Mucosa of descending colon (tissue), 3 donors: ENCODE data around the gene CEPT1. TPM values are rescaled to one million over a fixed set of nuclear protein-coding genes. Genes with fewer than 3 reads are reported as not detected.

Experiments used
- ATAC-seq: fragments of 200-7000 bp; cut with Tn5 transposase; one replicate; pipeline ENCODE4 v1.9.1; 2020; ENCODE audit warnings: mild to moderate bottlenecking, moderate library complexity
- DNase-seq, 3 donors: peaks; one replicate each; pipeline ENCODE4 v3.0.0-alpha.2; 2020
- H3K36me3 ChIP-seq: fragments of 200-600 bp; one replicate; pipeline ENCODE4 v1.8.0; 2021; ENCODE audit warnings: low read depth, mild to moderate bottlenecking
- H3K4me1 ChIP-seq: fragments of 200-600 bp; one replicate; pipeline ENCODE4 v1.8.0; 2021; ENCODE audit warnings: low read depth, mild to moderate bottlenecking
- H3K4me3 ChIP-seq: fragments of 200-600 bp; one replicate; pipeline ENCODE4 v1.8.0; 2021; ENCODE audit warnings: mild to moderate bottlenecking
- H3K9me3 ChIP-seq: fragments of 200-600 bp; one replicate; pipeline ENCODE4 v1.8.0; 2021; ENCODE audit warnings: mild to moderate bottlenecking
- CTCF ChIP-seq: fragments of 200-600 bp; IDR thresholded peaks from one replicate; pipeline ENCODE4 v1.8.0; 2022; ENCODE audit warnings: antibody characterized with exemption, mild to moderate bottlenecking
- intact Hi-C, 2 donors: fragments of 100-400 bp; cut with DNase I in 1 of 2; cut with micrococcal nuclease in 1 of 2; formaldehyde crosslinking; loops; one replicate each; pipeline versions ENCODE4 v1.11.0 to v1.11.1; 2022; cut with DNase I, micrococcal nuclease
- total RNA-seq, 3 donors: library from RNA; stranded (reverse); fragmentation: NEBNext Ultra II Directional in 2 of 3; extraction: Animal tissue kit (Norgen Biotek cat#: 25700) in 2 of 3; gene quantifications; one replicate each; pipeline versions ENCODE4 v1.2.1 to v1.2.4, GENCODE V29; 2021 to 2023
- donor health status: DM: no; HTN: no; CAD: no; lungs with moderate emphysema.
- donor health status: DM: no; HTN: no; CAD: no.
- donor health status: DM: no; HTN: yes; CAD: no.

Gene CEPT1
- total RNA-seq, 3 donors from 2014 or later = 29.4 to 35.9 (median 31.0) TPM

- Histone ChIP-seq H3K9me3 (no peaks in the 10 kb centered on the region), H3K4me3 (no peak overlapping the region), H3K36me3 (no peaks in the 10 kb centered on the region), H3K4me1 (peaks cover 7% of the 10 kb centered on the region)
- ATAC-seq = no peak
- no peak for DNase-seq
- intact Hi-C loops = no loop called here
- TF ChIP-seq CTCF = no peak
These were observed 69.6 kb downstream of the CEPT1 start for GRCh38 chr1:111209622-111210021.

GRCh38 chr1:111211921-111212320, 71.9 kb downstream of the CEPT1 start:
- no peaks in the 10 kb centered on the region for H3K36me3 ChIP-seq
- H3K9me3 ChIP-seq = no peaks in the 10 kb centered on the region
- DNase-seq (no peak), ATAC-seq (no peak)
- no peak overlapping the region for H3K4me3 ChIP-seq
- TF ChIP-seq CTCF = no peak
- H3K4me1 ChIP-seq = no peaks in the 10 kb centered on the region
- intact Hi-C loops = no loop called here

GRCh38 chr1:111212634-111213335, 72.8 kb downstream of the CEPT1 start:
- no peak for TF ChIP-seq CTCF
- no peaks in the 10 kb centered on the region for H3K4me1 ChIP-seq

GRCh38 chr1:111213412-111213811, 73.4 kb downstream of the CEPT1 start:
- intact Hi-C loops = no loop called here
- no peak for DNase-seq
- no peak for TF ChIP-seq CTCF
- no peaks in the 10 kb centered on the region for H3K4me1 ChIP-seq
- no peaks in the 10 kb centered on the region for H3K36me3 ChIP-seq
- no peaks in the 10 kb centered on the region for H3K9me3 ChIP-seq
- no peak overlapping the region for H3K4me3 ChIP-seq
- no peak for ATAC-seq

More at GRCh38 chr1:111212634-111213335, 72.8 kb downstream of the CEPT1 start:
- DNase-seq (no peak), ATAC-seq (no peak)
- intact Hi-C loops = no loop called here
- Histone ChIP-seq H3K9me3 (no peaks in the 10 kb centered on the region), H3K36me3 (no peaks in the 10 kb centered on the region), H3K4me3 (no peak overlapping the region)

DNA sequence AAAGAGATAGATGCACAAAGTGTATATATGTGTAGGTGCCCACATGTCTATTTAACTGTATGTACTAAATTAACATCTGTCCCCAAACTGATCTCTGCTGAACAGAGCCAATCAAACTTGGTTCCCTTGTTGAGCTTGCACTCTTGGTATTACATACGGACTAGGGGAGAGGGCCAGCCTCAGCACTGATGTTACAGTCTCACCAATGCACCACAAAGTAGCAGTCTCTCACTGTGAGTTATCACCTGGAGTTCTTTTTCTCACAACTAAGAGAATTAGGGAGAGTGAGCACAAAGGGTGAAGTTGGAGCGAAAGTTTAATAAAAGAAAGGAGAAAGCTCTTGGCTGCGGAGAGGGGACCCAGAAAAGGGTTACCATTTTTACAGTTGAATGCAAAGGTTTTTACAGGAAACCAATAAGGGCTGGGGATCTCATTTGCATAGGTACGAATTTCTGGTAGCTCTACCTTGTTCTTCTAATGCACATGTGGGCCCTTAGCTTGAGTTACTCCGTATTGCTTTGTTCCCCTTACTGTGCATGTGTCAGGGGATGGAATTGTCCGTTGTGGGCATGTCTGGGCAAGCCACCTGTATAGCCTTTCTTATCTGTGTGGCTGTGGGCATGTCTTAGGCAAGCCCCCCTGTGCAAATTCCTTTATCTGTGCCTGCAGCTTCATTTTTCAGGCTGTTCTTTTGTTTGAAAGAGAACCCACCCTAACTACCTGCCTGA, 74.2 kb downstream of the CEPT1 start:
- intact Hi-C loops = no loop called here
- DNase-seq (no peak), ATAC-seq (no peak)
- no peak for TF ChIP-seq CTCF
- H3K9me3 ChIP-seq = no peaks in the 10 kb centered on the region
- no peak overlapping the region for H3K4me3 ChIP-seq
- no peaks in the 10 kb centered on the region for H3K4me1 ChIP-seq
- no peaks in the 10 kb centered on the region for H3K36me3 ChIP-seq
